ENCODE data around the gene DCBLD1. TPM values are rescaled to one million over a fixed set of nuclear protein-coding genes. Genes with fewer than 3 reads are reported as not detected.

The DCBLD1 gene
- total and polyA plus RNA-seq, 9 of the 15 experiments (the other 6 are each of a cell fraction or from before 2014, with no cell fraction given) = 0.80 to 8.5 (median 6.8) TPM

- intact Hi-C loops (cut with micrococcal nuclease) (no loop called here), in situ Hi-C loops (cut with MboI) (no loop called here)
- no peaks in the 10 kb centered on the region for H3K4me1 ChIP-seq (replicated peaks in 1 of 2; ENCODE audit: control insufficient read depth in 2 of 2, insufficient read depth in 2 of 2, low read length in 2 of 2)
- H3K9me1 ChIP-seq (ENCODE audit: control insufficient read depth, insufficient read depth, low read length) = no peaks in the 10 kb centered on the region
- H3K4me3 ChIP-seq = no peak overlapping the region
- TF ChIP-seq ZNF395 (CRISPR knock-in tag; IDR thresholded peaks at IDR 0.05) (no peak), HSF4 (CRISPR knock-in tag; IDR thresholded peaks at IDR 0.05; ENCODE audit: borderline replicate concordance) (no peak), CHAMP1 (IDR thresholded peaks at IDR 0.05) (no peak), ZNF584 (CRISPR knock-in tag; IDR thresholded peaks at IDR 0.05; ENCODE audit: low read depth) (no peak)
- no peaks in the 10 kb centered on the region for H3K27me3 ChIP-seq (ENCODE audit: control insufficient read depth in 2 of 2, insufficient read depth in 2 of 2, low read length in 2 of 2)
- no peak for ATAC-seq
- H2AFZ ChIP-seq (ENCODE audit: low read depth, low read length) = no peak overlapping the region
- no peaks in the 10 kb centered on the region for H3K9me3 ChIP-seq (replicated peaks; ENCODE audit: control insufficient read depth, insufficient read depth, low read depth, low read length)
- no peaks in the 10 kb centered on the region for H3K79me2 ChIP-seq (ENCODE audit: control insufficient read depth, insufficient read depth, low read length)
- no peak overlapping the region for H3K27ac ChIP-seq (ENCODE audit: extremely low read depth, low read depth, low read length)
- FAIRE-seq = no peak
- no TSS peak for BruUV-seq (replicated peaks)
- no peak overlapping the region for H3K4me2 ChIP-seq (ENCODE audit: insufficient read depth, low read length)
- CTCF ChIA-PET (ENCODE audit: low intra/inter-chr PET ratio) = no interaction called here
- DNase-seq (ENCODE audit: extremely low read depth in 1 of 4, low spot score in 3 of 4) = no peak
- POLR2A ChIA-PET = interaction anchor here (0.7 kb wide), 1 partner anchor 21 kb away, joined by 3 read pairs; no protein-coding TSS in a partner anchor
- no peaks in the 10 kb centered on the region for H4K20me1 ChIP-seq (replicated peaks; ENCODE audit: control insufficient read depth, insufficient read depth, low read length)
- H3K9ac ChIP-seq (ENCODE audit: insufficient read depth in 1 of 2, low read depth in 2 of 2, low read length in 2 of 2) = no peak overlapping the region
- peaks cover 7% of the 10 kb centered on the region; the same call in 1 of the 3 replicates for H3K36me3 ChIP-seq (ENCODE audit: control insufficient read depth, insufficient read depth, low read length)
- 87% methylated on average over 7 of the region's 7 CpGs for WGBS (ENCODE audit: insufficient coverage, low coverage, missing lambda C conversion rate)
These were observed 26.5 kb downstream of the DCBLD1 start for GRCh38 chr6:117509021-117509420.
